Esophagus squamous epithelium (tissue), 5 donors: ENCODE results near the gene C22orf15. TPM values are rescaled to one million over a fixed set of nuclear protein-coding genes. Genes with fewer than 3 reads are reported as not detected.

ENCODE experiments used
- DNase-seq: peaks from one replicate; lab custom pipeline; 2025; lab: John Stamatoyannopoulos, UW
- H3K27ac ChIP-seq, 4 donors: fragments of 200-600 bp; sonication (generic); one replicate each; pipeline ENCODE4 v1.5.1; 2016 to 2019; ENCODE audit warnings: mild to moderate bottlenecking in 1 of 4
- H3K27me3 ChIP-seq, 4 donors: fragments of 200-600 bp; sonication (generic); 1 replicate in 3 of 4; 2 replicates in 1 of 4; pipeline versions ENCODE4 v1.5.1 to v1.6.0; 2017 to 2021; ENCODE audit warnings: antibody characterized with exemption in 1 of 4
- H3K36me3 ChIP-seq, 3 donors: fragments of 200-600 bp; sonication (generic); one replicate each; pipeline ENCODE4 v1.5.1; 2016 to 2019
- H3K4me1 ChIP-seq, 3 donors: fragments of 200-600 bp; sonication (generic); one replicate each; pipeline ENCODE4 v1.5.1; 2017 to 2019
- H3K4me3 ChIP-seq, 4 donors: fragments of 200-600 bp; sonication (generic); 1 replicate in 3 of 4; 2 replicates in 1 of 4; pipeline ENCODE4 v1.5.1; 2016 to 2019; ENCODE audit warnings: mild to moderate bottlenecking in 2 of 4, moderate library complexity in 1 of 4
- H3K9me3 ChIP-seq, 3 donors: fragments of 200-600 bp; sonication (generic); one replicate each; pipeline ENCODE4 v1.5.1; 2016 to 2019
- POLR2A ChIP-seq, 4 donors: fragments of 450-650 bp; IDR thresholded peaks; one replicate each; pipeline ENCODE4 v1.6.1; 2017; ENCODE audit warnings: antibody characterized with exemption in 4 of 4, mild to moderate bottlenecking in 4 of 4, moderate library complexity in 3 of 4
- WGBS, 2 donors: methylation state at CpG; one replicate each; pipeline ENCODE4 v1.1.5; 2018; 5-methylcytosine and 5-hydroxymethylcytosine counted together
- intact Hi-C: fragments of 100-400 bp; cut with DNase I; formaldehyde crosslinking; loops from one replicate; pipeline ENCODE4 v1.15.0; 2022
- total RNA-seq, 4 donors: library from RNA; depleted of rRNA; stranded (reverse); fragments of >200 nt; gene quantifications; one replicate each; pipeline ENCODE4 v1.1.0, GENCODE V29; 2016
- TF ChIP-seq, protein P1 (sequence below), 6 experiments: fragments of 450-650 bp in 4 of 6; fragments of 200-600 bp in 2 of 6; sonication (generic) in 2 of 6; IDR thresholded peaks; one replicate each; pipeline ENCODE4 v1.5.1; 2016 to 2019; ENCODE audit warnings: antibody characterized with exemption in 6 of 6, mild to moderate bottlenecking in 4 of 6, moderate library complexity in 4 of 6
- donor health status: DM: yes; HTN: yes; CAD: no.

Gene C22orf15
- total RNA-seq, 4 donors from 2014 or later = not detected

DNA sequence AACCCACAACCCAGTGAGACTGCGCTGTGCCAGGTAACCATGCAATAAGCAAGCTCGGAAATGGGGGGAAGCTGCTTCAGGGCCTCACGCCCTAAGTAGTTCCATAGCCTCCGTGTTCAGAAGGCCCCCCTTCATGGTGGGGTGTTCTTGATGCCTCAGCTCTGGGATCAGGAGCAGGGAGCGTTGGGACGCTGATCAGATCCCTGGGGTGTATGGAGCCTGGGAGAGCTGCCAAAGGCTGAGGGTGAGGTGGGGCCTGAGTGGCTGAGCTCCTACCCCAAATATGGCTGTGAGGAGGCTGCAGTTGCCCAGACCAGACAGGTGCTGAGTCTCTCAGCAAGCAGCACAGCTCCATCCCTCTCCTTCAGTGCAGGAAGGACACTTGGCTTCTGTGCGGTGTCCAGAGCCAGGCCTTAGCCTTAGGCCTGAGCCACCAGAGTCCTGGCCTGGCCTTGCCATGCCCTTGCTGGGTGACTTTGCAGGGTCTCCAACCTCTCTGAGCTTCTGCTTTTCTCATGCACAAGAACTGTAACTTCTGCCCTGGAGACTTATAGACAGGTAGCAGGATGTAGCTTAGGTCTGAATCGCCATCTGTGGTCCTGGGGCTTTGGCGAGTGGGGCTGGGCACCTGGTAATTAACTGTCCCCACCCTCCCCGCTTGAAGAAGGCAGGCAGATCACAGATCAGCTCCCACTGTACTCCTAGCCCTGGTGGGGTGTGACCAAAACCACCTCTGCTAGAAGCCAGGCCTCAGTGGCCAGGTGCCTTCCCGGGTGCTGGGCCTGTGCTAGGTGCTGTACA, 15.2 kb downstream of the C22orf15 start:
- no peaks in the 10 kb centered on the region for H3K36me3 ChIP-seq
- 72 to 79% methylated on average over 2 to 5 of the region's 11 CpGs for WGBS, 2 donors
- TF ChIP-seq POLR2A (IDR thresholded peaks at IDR 0.05) = no peak
- TF ChIP-seq, protein P1, sequence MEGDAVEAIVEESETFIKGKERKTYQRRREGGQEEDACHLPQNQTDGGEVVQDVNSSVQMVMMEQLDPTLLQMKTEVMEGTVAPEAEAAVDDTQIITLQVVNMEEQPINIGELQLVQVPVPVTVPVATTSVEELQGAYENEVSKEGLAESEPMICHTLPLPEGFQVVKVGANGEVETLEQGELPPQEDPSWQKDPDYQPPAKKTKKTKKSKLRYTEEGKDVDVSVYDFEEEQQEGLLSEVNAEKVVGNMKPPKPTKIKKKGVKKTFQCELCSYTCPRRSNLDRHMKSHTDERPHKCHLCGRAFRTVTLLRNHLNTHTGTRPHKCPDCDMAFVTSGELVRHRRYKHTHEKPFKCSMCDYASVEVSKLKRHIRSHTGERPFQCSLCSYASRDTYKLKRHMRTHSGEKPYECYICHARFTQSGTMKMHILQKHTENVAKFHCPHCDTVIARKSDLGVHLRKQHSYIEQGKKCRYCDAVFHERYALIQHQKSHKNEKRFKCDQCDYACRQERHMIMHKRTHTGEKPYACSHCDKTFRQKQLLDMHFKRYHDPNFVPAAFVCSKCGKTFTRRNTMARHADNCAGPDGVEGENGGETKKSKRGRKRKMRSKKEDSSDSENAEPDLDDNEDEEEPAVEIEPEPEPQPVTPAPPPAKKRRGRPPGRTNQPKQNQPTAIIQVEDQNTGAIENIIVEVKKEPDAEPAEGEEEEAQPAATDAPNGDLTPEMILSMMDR (IDR thresholded peaks at IDR 0.05) = no peak
- H3K4me3 ChIP-seq = no peak overlapping the region
- no peak for DNase-seq
- H3K27ac ChIP-seq = peak overlapping the region in 1 of 4 donors; percentile 61
- intact Hi-C loops = no loop called here
- no peaks in the 10 kb centered on the region for H3K27me3 ChIP-seq
- no peaks in the 10 kb centered on the region for H3K9me3 ChIP-seq
- peaks cover 13 to 49% (median 34%) of the 10 kb centered on the region in 3 donors for H3K4me1 ChIP-seq

DNA sequence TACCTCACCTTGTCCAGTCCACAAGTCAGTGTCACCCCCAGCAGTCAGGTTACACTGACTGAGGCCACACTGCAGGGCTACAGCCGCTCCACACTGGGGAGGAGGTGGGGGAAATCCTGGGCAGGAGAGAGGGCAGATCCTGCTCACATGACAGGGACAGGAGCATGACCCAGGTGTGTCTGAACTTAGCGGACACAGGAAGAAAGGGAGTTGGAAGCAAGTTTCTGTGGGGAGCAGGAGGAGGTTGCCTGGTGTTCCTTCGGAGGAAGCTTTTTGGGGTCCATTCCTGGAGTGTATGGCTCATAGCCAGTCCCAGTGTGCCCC, 15.7 kb downstream of the C22orf15 start:
- H3K36me3 ChIP-seq = no peaks in the 10 kb centered on the region
- 60 to 100% methylated on average over 1 of the region's 3 CpGs for WGBS, 2 donors
- no peak for DNase-seq
- intact Hi-C loops = no loop called here
- no peaks in the 10 kb centered on the region for H3K27me3 ChIP-seq
- peaks cover 8 to 43% (median 29%) of the 10 kb centered on the region in 3 donors for H3K4me1 ChIP-seq
- no peaks in the 10 kb centered on the region for H3K9me3 ChIP-seq
- TF ChIP-seq POLR2A (IDR thresholded peaks at IDR 0.05) = no peak
- TF ChIP-seq, protein P1 (IDR thresholded peaks at IDR 0.05) = no peak
- no peak overlapping the region for H3K27ac ChIP-seq
- H3K4me3 ChIP-seq = no peak overlapping the region

DNA sequence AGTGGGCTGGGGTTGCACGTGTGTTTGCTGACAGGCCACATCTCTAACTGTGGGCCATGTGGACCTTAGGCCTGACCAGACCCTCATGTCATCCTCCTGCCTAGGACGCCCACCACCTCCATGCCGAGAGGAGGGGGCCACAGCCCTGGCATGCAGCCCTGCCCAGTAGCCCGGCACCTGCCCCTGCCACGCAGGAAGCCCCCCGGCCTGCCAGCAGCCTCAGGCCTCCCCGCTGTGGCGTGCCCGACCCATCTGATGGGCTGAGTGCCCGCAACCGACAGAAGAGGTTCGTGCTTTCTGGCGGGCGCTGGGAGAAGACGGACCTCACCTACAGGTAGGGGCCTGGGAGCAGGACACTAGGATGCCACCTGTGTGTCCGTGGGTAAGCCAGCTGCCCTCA, 16.3 kb downstream of the C22orf15 start:
- no peaks in the 10 kb centered on the region for H3K36me3 ChIP-seq
- no peaks in the 10 kb centered on the region for H3K27me3 ChIP-seq
- 67 to 82% methylated on average over 2 to 3 of the region's 16 CpGs for WGBS, 2 donors
- H3K4me3 ChIP-seq = no peak overlapping the region
- DNase-seq = no peak
- H3K27ac ChIP-seq = no peak overlapping the region
- peaks cover 6 to 38% (median 24%) of the 10 kb centered on the region in 3 donors for H3K4me1 ChIP-seq
- no peaks in the 10 kb centered on the region for H3K9me3 ChIP-seq
- TF ChIP-seq, protein P1 (IDR thresholded peaks at IDR 0.05) = no peak
- TF ChIP-seq POLR2A (IDR thresholded peaks at IDR 0.05) = no peak
- intact Hi-C loops = no loop called here

- intact Hi-C loops = no loop called here
These were observed 16.9 kb downstream of the C22orf15 start for GRCh38 chr22:23779731-23780130.

More at GRCh38 chr22:23779731-23780130, 16.9 kb downstream of the C22orf15 start:
- 83 to 89% methylated on average over 4 of the region's 5 CpGs for WGBS, 2 donors
- Histone ChIP-seq H3K9me3 (no peaks in the 10 kb centered on the region), H3K27me3 (no peaks in the 10 kb centered on the region), H3K4me1 (peaks cover 6 to 31% (median 18%) of the 10 kb centered on the region in 3 donors), H3K4me3 (no peak overlapping the region), H3K27ac (no peak overlapping the region), H3K36me3 (no peaks in the 10 kb centered on the region)
- DNase-seq = no peak
- TF ChIP-seq POLR2A (IDR thresholded peaks at IDR 0.05) = no peak
- TF ChIP-seq, protein P1 (IDR thresholded peaks at IDR 0.05) = no peak
